HCT116 (cell line): ENCODE results near the gene MYBPC1. TPM values are rescaled to one million over a fixed set of nuclear protein-coding genes. Genes with fewer than 3 reads are reported as not detected.

ENCODE experiments used
- ATAC-seq: fragments of 200-7000 bp; cut with Tn5 transposase; 2 replicates; pipeline ENCODE4 v1.9.1; 2020; ENCODE audit warnings: mild to moderate bottlenecking, moderate library complexity
- BruUV-seq: library from RNA; stranded (reverse); fragments of 400-500 nt; replicated peaks from 2 replicates; lab custom pipeline; 2021; lab: Mats Ljungman, UMichigan
- CTCF ChIA-PET: fragments of 300-600 bp; sonication (Branson Sonifier 250); formaldehyde crosslinking; loops from one replicate; lab custom pipeline; 2021; ENCODE audit warnings: antibody characterized with exemption; lab: Charles Lee
- POLR2A ChIA-PET: fragments of 300-600, 350-600 bp; sonication (Branson Sonifier 250); formaldehyde crosslinking; loops from one replicate; lab custom pipeline; 2021; ENCODE audit warnings: antibody characterized with exemption; lab: Charles Lee
- RAD21 ChIA-PET, 2 experiments: fragments of 300-600 bp; sonication (Branson Sonifier 250); formaldehyde crosslinking; loops; one replicate each; lab custom pipeline; 2023; ENCODE audit warnings: low total read pairs in 2 of 2; ENCODE audit not compliant: uncharacterized antibody in 2 of 2, unreplicated experiment in 2 of 2, low non-redundant PET in 1 of 2; lab: Charles Lee
- DNase-seq: peaks from one replicate; pipeline ENCODE4 v3.0.0-alpha.2; 2010; ENCODE audit warnings: low read depth, low spot score
- H2AFZ ChIP-seq: fragments of 200-600 bp; shearing (Covaris generic), sonication (generic); 2 replicates; pipeline ENCODE4 v1.6.1; 2017; ENCODE audit warnings: low read depth, mixed run types, mixed read lengths, antibody characterized with exemption, low read length; ENCODE audit not compliant: poor library complexity, severe bottlenecking
- H3K27ac ChIP-seq: 2 replicates; pipeline ENCODE4 v1.5.1; 2012; ENCODE audit warnings: low read depth, low read length
- H3K27me3 ChIP-seq: fragments of 200-600 bp; sonication (generic); 2 replicates; pipeline ENCODE4 v1.6.1; 2016; ENCODE audit warnings: mixed run types, low read length, mixed read lengths; ENCODE audit not compliant: insufficient read depth
- H3K36me3 ChIP-seq, 2 experiments: fragments of 200-500 bp in 1 of 2; fragments of 200-600 bp in 1 of 2; sonication (Bioruptor generic) in 1 of 2; sonication (generic) in 1 of 2; 2 replicates each; pipeline versions ENCODE4 v1.5.1 to v1.6.1; 2014 to 2016; ENCODE audit warnings: low read length in 2 of 2, inconsistent platforms in 1 of 2, mixed read lengths in 1 of 2, mixed run types in 1 of 2; ENCODE audit not compliant: insufficient read depth in 2 of 2, control insufficient read depth in 1 of 2
- H3K4me1 ChIP-seq, 2 experiments: fragments of 200-600 bp in 1 of 2; sonication (generic) in 1 of 2; 2 replicates each; pipeline versions ENCODE4 v1.5.1 to v1.6.1; 2012 to 2017; ENCODE audit warnings: low read length in 2 of 2, inconsistent platforms in 1 of 2, mild to moderate bottlenecking in 1 of 2, mixed read lengths in 1 of 2, mixed run types in 1 of 2, moderate library complexity in 1 of 2; ENCODE audit not compliant: insufficient read depth in 2 of 2, control insufficient read depth in 1 of 2
- H3K4me2 ChIP-seq: fragments of 200-600 bp; sonication (generic); 2 replicates; pipeline ENCODE4 v1.6.1; 2017; ENCODE audit warnings: mixed run types, low read length, mixed read lengths
- H3K4me3 ChIP-seq, 2 experiments: fragments of 200-600 bp in 1 of 2; sonication (generic) in 1 of 2; replicated peaks in 1 of 2; 2 replicates each; pipeline ENCODE4 v1.5.1; 2011 to 2016; ENCODE audit warnings: low read length in 2 of 2, control low read depth in 1 of 2, low read depth in 1 of 2, mild to moderate bottlenecking in 1 of 2, mixed read lengths in 1 of 2, mixed run types in 1 of 2
- H3K79me2 ChIP-seq: fragments of 200-600 bp; sonication (generic); 2 replicates; pipeline ENCODE4 v1.6.1; 2017; ENCODE audit warnings: mild to moderate bottlenecking, mixed run types, low read length, moderate library complexity, mixed read lengths; ENCODE audit not compliant: insufficient read depth
- H3K9ac ChIP-seq: fragments of 200-600 bp; sonication (generic); 2 replicates; pipeline ENCODE4 v1.6.1; 2016; ENCODE audit warnings: low read length, mixed read lengths
- H3K9me2 ChIP-seq: fragments of 200-600 bp; sonication (generic), shearing (Covaris generic); 2 replicates; pipeline ENCODE4 v1.6.1; 2017; ENCODE audit warnings: mixed run types, mild to moderate bottlenecking, moderate library complexity; ENCODE audit not compliant: insufficient read depth
- H3K9me3 ChIP-seq, 2 experiments: fragments of 200-500 bp in 1 of 2; fragments of 200-600 bp in 1 of 2; sonication (Bioruptor generic) in 1 of 2; sonication (generic) in 1 of 2; 2 replicates each; pipeline ENCODE4 v1.6.1; 2014 to 2017; ENCODE audit warnings: low read length in 2 of 2, mixed read lengths in 2 of 2, inconsistent platforms in 1 of 2, low read depth in 1 of 2, mild to moderate bottlenecking in 1 of 2, mixed run types in 1 of 2, moderate library complexity in 1 of 2; ENCODE audit not compliant: control insufficient read depth in 1 of 2, insufficient read depth in 1 of 2
- H4K20me1 ChIP-seq: fragments of 200-600 bp; sonication (generic), shearing (Covaris generic); 2 replicates; pipeline ENCODE4 v1.6.1; 2017; ENCODE audit warnings: mixed run types, mild to moderate bottlenecking, moderate library complexity; ENCODE audit not compliant: insufficient read depth
- CEBPB ChIP-seq: IDR thresholded peaks from 2 replicates; pipeline ENCODE4 v1.6.1; 2012; ENCODE audit warnings: low read depth
- TCF7L2 ChIP-seq: IDR thresholded peaks from 2 replicates; pipeline ENCODE4 v1.7.0; 2011; ENCODE audit warnings: borderline replicate concordance, inconsistent platforms; ENCODE audit not compliant: insufficient read depth, insufficient read length; ENCODE audit errors: extremely low read depth
- intact Hi-C: fragments of 100-400 bp; cut with micrococcal nuclease; formaldehyde crosslinking; loops from 2 replicates; pipeline ENCODE4 v1.10.0; 2022
- total RNA-seq: library from RNA; stranded (reverse); gene quantifications from one replicate; pipeline ENCODE4 v1.2.1, GENCODE V29; 2021; ENCODE audit not compliant: unreplicated experiment

Gene MYBPC1
- total RNA-seq, 1 experiment from 2014 or later: not detected

- H3K27ac ChIP-seq: no peak overlapping the region
- DNase-seq: no peak
- H3K9me3 ChIP-seq: no peaks in the 10 kb centered on the region
- ChIA-PET POLR2A (no interaction called here), RAD21 (no interaction called here), CTCF (no interaction called here)
- H3K27me3 ChIP-seq: no peaks in the 10 kb centered on the region
- TF ChIP-seq CEBPB: no peak
- no peak overlapping the region for H3K4me2 ChIP-seq
- H4K20me1 ChIP-seq: no peaks in the 10 kb centered on the region
- no peak overlapping the region for H3K9ac ChIP-seq
- H3K79me2 ChIP-seq: no peaks in the 10 kb centered on the region
- BruUV-seq: no TSS peak
- H3K36me3 ChIP-seq: no peaks in the 10 kb centered on the region
- intact Hi-C loops: no loop called here
- H3K9me2 ChIP-seq: no peaks in the 10 kb centered on the region
- no peaks in the 10 kb centered on the region for H3K4me1 ChIP-seq
- no peak for ATAC-seq
- H3K4me3 ChIP-seq: no peak overlapping the region
- no peak overlapping the region for H2AFZ ChIP-seq
Measured at GRCh38 chr12:101619858-101620761, 25.3 kb downstream of the MYBPC1 start.

GRCh38 chr12:101620762-101621133 is 26.0 kb downstream of the MYBPC1 start:
- RAD21 ChIA-PET: no interaction called here
- DNase-seq (no peak), ATAC-seq (no peak)
- POLR2A ChIA-PET: no interaction called here
- intact Hi-C loops: no loop called here
- Histone ChIP-seq H4K20me1 (no peaks in the 10 kb centered on the region), H3K27ac (no peak overlapping the region), H3K4me2 (no peak overlapping the region), H3K36me3 (no peaks in the 10 kb centered on the region), H3K79me2 (no peaks in the 10 kb centered on the region), H3K27me3 (no peaks in the 10 kb centered on the region), H3K4me1 (no peaks in the 10 kb centered on the region), H3K9me2 (no peaks in the 10 kb centered on the region), H2AFZ (no peak overlapping the region), H3K9ac (no peak overlapping the region), H3K4me3 (no peak overlapping the region), H3K9me3 (no peaks in the 10 kb centered on the region)
- CTCF ChIA-PET: no interaction called here
- BruUV-seq: no TSS peak
- TF ChIP-seq TCF7L2: no peak
